HepG2 (cell line): ENCODE data around the gene STOM. TPM values are rescaled to one million over a fixed set of nuclear protein-coding genes. Genes with fewer than 3 reads are reported as not detected.

Experiments used
- ATAC-seq: fragments of 200-7000 bp; cut with Tn5 transposase; 3 replicates; pipeline ENCODE4 v1.9.1; 2020; ENCODE audit warnings: mild to moderate bottlenecking, moderate library complexity
- BruUV-seq: library from RNA; stranded (reverse); fragments of 400-500 nt; replicated peaks from 2 replicates; lab custom pipeline; 2021; lab: Mats Ljungman, UMichigan
- CTCF ChIA-PET: fragments of 300-600 bp; formaldehyde crosslinking; extraction: SDS; loops from one replicate; lab custom pipeline; 2021; ENCODE audit warnings: low total read pairs, inconsistent platforms, low intra/inter-chr PET ratio; lab: Yijun Ruan, JAX
- POLR2A ChIA-PET: fragments of 350-600 bp; sonication (Branson Sonifier 250); formaldehyde crosslinking; loops from one replicate; lab custom pipeline; 2020; ENCODE audit warnings: antibody characterized with exemption, inconsistent platforms; lab: Yijun Ruan, JAX
- DNase-seq: peaks from one replicate; pipeline ENCODE4 v3.0.0-alpha.2; 2015; ENCODE audit warnings: low spot score
- FAIRE-seq: peaks from 3 replicates; lab custom pipeline; 2011; peaks lifted over from hg19 to GRCh38; lab: Jason Lieb, UNC
- H2AFZ ChIP-seq: one replicate; pipeline ENCODE4 v1.6.1; 2011; ENCODE audit warnings: low read length, inconsistent platforms
- H3K27ac ChIP-seq: fragments of 300-600 bp; 3 replicates; pipeline ENCODE4 v1.8.0; 2011; ENCODE audit warnings: mixed run types, mild to moderate bottlenecking, mixed read lengths, low read length, inconsistent platforms; ENCODE audit not compliant: insufficient read depth; ENCODE audit errors: extremely low read length
- H3K27me3 ChIP-seq, 2 experiments: fragments of 200-600 bp in 1 of 2; 2 replicates in 1 of 2; 3 replicates in 1 of 2; pipeline versions ENCODE4 v1.6.0 to v1.8.0; 2011; ENCODE audit warnings: low read length in 2 of 2, mild to moderate bottlenecking in 2 of 2, moderate library complexity in 2 of 2, inconsistent platforms in 1 of 2; ENCODE audit not compliant: insufficient read depth in 2 of 2, control insufficient read depth in 1 of 2
- H3K36me3 ChIP-seq, 2 experiments: fragments of 200-600 bp in 1 of 2; replicated peaks in 1 of 2; 2 replicates in 1 of 2; 3 replicates in 1 of 2; pipeline versions ENCODE4 v1.5.1 to v1.8.0; 2011; ENCODE audit warnings: low read length in 2 of 2, inconsistent platforms in 1 of 2; ENCODE audit not compliant: insufficient read depth in 2 of 2, control insufficient read depth in 1 of 2
- H3K4me1 ChIP-seq: 2 replicates; pipeline ENCODE4 v1.5.1; 2012; ENCODE audit warnings: low read length, inconsistent platforms; ENCODE audit not compliant: insufficient read depth
- H3K4me2 ChIP-seq: 2 replicates; pipeline ENCODE4 v1.6.0; 2011; ENCODE audit warnings: low read depth, low read length, inconsistent platforms
- H3K4me3 ChIP-seq, 3 experiments: fragments of 200-600 bp in 1 of 3; sonication (generic), shearing (Covaris generic) in 1 of 3; replicated peaks in 1 of 3; 2 replicates each; pipeline ENCODE4 v1.5.1; 2011 to 2016; ENCODE audit warnings: low read length in 3 of 3, inconsistent platforms in 2 of 3, low read depth in 2 of 3, mild to moderate bottlenecking in 2 of 3, control low read depth in 1 of 3, mixed read lengths in 1 of 3; ENCODE audit not compliant: insufficient read depth in 1 of 3
- H3K79me2 ChIP-seq: one replicate; pipeline ENCODE4 v1.6.1; 2011; ENCODE audit warnings: low read length, inconsistent platforms; ENCODE audit not compliant: insufficient read depth
- H3K9ac ChIP-seq: 2 replicates; pipeline ENCODE4 v1.6.0; 2011; ENCODE audit warnings: mild to moderate bottlenecking, low read depth, low read length, inconsistent platforms; ENCODE audit not compliant: insufficient read depth
- H3K9me3 ChIP-seq: 2 replicates; pipeline ENCODE4 v1.5.1; 2012; ENCODE audit warnings: mild to moderate bottlenecking, low read length
- H4K20me1 ChIP-seq: 2 replicates; pipeline ENCODE4 v1.6.0; 2011; ENCODE audit warnings: inconsistent platforms, mild to moderate bottlenecking, low read length, moderate library complexity; ENCODE audit not compliant: insufficient read depth
- GPN1 ChIP-seq: sonication (generic); formaldehyde crosslinking; IDR thresholded peaks from 2 replicates; pipeline ENCODE4 v1.5.1; 2020; ENCODE audit warnings: missing genetic modification reagents, borderline replicate concordance
- HCFC1 ChIP-seq: fragments of 150-350 bp; IDR thresholded peaks from 2 replicates; pipeline ENCODE4 v1.6.1; 2014; ENCODE audit warnings: low read depth, low read length
- MYNN ChIP-seq: sonication (generic); formaldehyde crosslinking; IDR thresholded peaks from 2 replicates; pipeline ENCODE4 v1.4.0; 2020; ENCODE audit warnings: mild to moderate bottlenecking, low read depth, missing genetic modification reagents
- ZNF790 ChIP-seq: sonication (generic); formaldehyde crosslinking; IDR thresholded peaks from 2 replicates; pipeline ENCODE4 v1.8.0; 2022; ENCODE audit warnings: missing genetic modification reagents, mild to moderate bottlenecking, borderline replicate concordance
- ZZZ3 ChIP-seq: sonication (generic); formaldehyde crosslinking; IDR thresholded peaks from 2 replicates; pipeline ENCODE4 v1.4.0; 2020; ENCODE audit warnings: missing genetic modification reagents, mild to moderate bottlenecking, borderline replicate concordance
- WGBS: methylation state at CpG from one replicate; pipeline ENCODE4 v1.1.6; 2017; ENCODE audit warnings: low lambda C conversion rate; 5-methylcytosine and 5-hydroxymethylcytosine counted together
- in situ Hi-C: cut with HindIII; loops from 2 replicates; pipeline ENCODE4 v1.10.0; 2017; ENCODE audit warnings: low pct_unique_long_range_greater_than_20kb; ENCODE audit not compliant: extremely low pct_ligation_motif_present
- intact Hi-C: fragments of 100-400 bp; cut with micrococcal nuclease; formaldehyde crosslinking; loops from one replicate; pipeline ENCODE4 v1.10.0; 2022; ENCODE audit not compliant: unreplicated experiment
- polyA plus RNA-seq, 8 experiments: library from polyadenylated mRNA; depleted of rRNA in 3 of 8; stranded (reverse) in 7 of 8; unstranded in 1 of 8; fragments of >200 nt; fragmentation: Illumina TruSeq in 4 of 8; extraction: Trizol in 4 of 8; gene quantifications; 2 replicates each; pipeline versions ENCODE4 v1.2.1 to v1.2.3, GENCODE V29; 2011 to 2016; ENCODE audit warnings: low read depth in 4 of 8, missing spikeins in 1 of 8, mixed read lengths in 1 of 8; ENCODE audit not compliant: insufficient read depth in 1 of 8
- total RNA-seq, 5 experiments: library from RNA; depleted of rRNA; stranded (reverse); fragments of >200 nt; fragmentation: Illumina TruSeq; extraction: Trizol; gene quantifications; 2 replicates each; pipeline ENCODE4 v1.2.3, GENCODE V29; 2016; ENCODE audit warnings: low read depth in 1 of 5
- TF ChIP-seq, protein P1 (sequence below): sonication (generic); formaldehyde crosslinking; IDR thresholded peaks from 2 replicates; pipeline ENCODE4 v1.4.0; 2020; ENCODE audit warnings: mild to moderate bottlenecking, missing genetic modification reagents
- TF ChIP-seq, protein P2 (sequence below): sonication (generic); formaldehyde crosslinking; IDR thresholded peaks from one replicate; pipeline ENCODE4 v1.5.1; 2020; ENCODE audit warnings: mild to moderate bottlenecking, missing genetic modification reagents; ENCODE audit errors: not compliant biosample characterization
- TF ChIP-seq, protein P3 (sequence below): sonication (generic); formaldehyde crosslinking; IDR thresholded peaks from 2 replicates; pipeline ENCODE4 v1.9.0; 2021; ENCODE audit warnings: missing genetic modification reagents, mild to moderate bottlenecking, borderline replicate concordance

STOM gene
- total and polyA plus RNA-seq, 2 of the 13 experiments (the other 11 are each of a cell fraction or from before 2014, with no cell fraction given), result 43.6 to 165 TPM

DNA sequence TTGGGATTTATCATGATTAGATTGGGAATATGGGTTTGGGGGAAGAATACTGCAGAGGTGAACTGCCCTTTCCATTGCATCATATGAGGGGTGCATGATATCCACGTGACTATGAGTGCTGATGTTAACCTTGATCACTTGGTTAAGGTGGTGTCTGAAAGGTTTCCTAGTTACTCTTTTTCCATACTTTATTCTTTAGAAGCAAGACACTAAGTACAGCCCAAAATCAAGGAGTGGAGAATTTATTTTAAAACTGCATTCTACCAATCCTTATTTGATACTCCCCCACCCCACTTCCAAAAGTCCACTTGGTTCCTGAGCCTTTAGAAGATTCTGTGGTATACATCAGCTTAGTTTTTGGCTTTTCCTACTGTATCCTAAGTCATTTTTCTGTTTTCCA is 20.3 kb upstream of the STOM start (continued):
- TF ChIP-seq, protein P1, sequence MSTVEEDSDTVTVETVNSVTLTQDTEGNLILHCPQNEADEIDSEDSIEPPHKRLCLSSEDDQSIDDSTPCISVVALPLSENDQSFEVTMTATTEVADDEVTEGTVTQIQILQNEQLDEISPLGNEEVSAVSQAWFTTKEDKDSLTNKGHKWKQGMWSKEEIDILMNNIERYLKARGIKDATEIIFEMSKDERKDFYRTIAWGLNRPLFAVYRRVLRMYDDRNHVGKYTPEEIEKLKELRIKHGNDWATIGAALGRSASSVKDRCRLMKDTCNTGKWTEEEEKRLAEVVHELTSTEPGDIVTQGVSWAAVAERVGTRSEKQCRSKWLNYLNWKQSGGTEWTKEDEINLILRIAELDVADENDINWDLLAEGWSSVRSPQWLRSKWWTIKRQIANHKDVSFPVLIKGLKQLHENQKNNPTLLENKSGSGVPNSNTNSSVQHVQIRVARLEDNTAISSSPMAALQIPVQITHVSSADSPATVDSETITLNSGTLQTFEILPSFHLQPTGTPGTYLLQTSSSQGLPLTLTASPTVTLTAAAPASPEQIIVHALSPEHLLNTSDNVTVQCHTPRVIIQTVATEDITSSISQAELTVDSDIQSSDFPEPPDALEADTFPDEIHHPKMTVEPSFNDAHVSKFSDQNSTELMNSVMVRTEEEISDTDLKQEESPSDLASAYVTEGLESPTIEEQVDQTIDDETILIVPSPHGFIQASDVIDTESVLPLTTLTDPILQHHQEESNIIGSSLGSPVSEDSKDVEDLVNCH (CRISPR knock-in tag), result no peak
- no peak for TF ChIP-seq ZNF790 (CRISPR knock-in tag)
- TF ChIP-seq, all 625 proteins: peak for 0

DNA sequence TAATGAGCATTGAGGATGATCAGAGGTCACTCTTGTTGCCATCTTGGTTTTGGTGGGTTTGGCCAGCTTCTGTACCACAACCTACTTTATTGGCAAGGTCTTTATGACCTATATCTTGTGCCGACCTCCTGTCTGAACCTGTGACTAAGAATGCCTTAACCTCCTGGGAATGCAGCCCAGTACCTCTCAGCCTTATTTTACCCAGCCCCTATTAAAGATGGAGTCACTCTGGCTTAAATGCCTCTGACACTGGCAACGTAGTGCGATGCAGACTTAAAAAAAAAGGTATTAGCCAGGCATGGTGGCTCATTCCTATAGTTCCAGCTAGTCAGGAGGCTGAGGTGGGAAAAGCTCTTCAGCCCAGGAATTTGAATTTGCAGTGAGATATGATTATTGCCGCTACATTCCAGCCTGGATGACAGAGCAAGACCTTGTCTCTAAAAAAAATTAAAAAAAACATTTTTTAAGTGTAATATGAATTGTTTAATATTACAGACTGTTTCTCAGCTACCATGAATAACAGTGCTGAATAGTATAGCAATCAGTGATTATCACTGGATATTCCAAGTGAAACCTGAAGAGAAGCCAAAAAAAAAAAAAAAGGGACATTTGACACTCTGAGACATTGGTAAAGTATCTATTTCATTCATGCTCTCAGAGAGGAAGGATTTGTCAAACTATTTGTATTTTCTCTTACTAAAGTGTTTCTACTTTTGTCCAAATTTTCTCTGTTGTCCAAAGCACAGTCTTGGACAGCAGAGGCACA is 18.3 kb upstream of the STOM start:
- 83% methylated on average over 4 of the region's 4 CpGs for WGBS
- CTCF ChIA-PET, result no interaction called here
- ATAC-seq (no peak), DNase-seq (no peak), FAIRE-seq (no peak)
- Histone ChIP-seq H3K36me3 (no peaks in the 10 kb centered on the region), H3K4me3 (no peak overlapping the region), H3K9ac (no peak overlapping the region), H3K79me2 (no peaks in the 10 kb centered on the region), H3K27ac (no peak overlapping the region), H3K4me2 (no peak overlapping the region), H3K27me3 (peaks cover 0 to 11% of the 10 kb centered on the region in 2 experiments; a peak in 3 of 5 replicates), H3K9me3 (no peaks in the 10 kb centered on the region), H2AFZ (no peak overlapping the region), H4K20me1 (no peaks in the 10 kb centered on the region), H3K4me1 (no peaks in the 10 kb centered on the region)
- in situ Hi-C loops, result loop anchor here (10.0 kb wide), 1 partner anchor 56 kb away; no protein-coding TSS in a partner anchor
- intact Hi-C loops, result no loop called here
- POLR2A ChIA-PET, result no interaction called here
- BruUV-seq, result no TSS peak
- TF ChIP-seq, protein P2, sequence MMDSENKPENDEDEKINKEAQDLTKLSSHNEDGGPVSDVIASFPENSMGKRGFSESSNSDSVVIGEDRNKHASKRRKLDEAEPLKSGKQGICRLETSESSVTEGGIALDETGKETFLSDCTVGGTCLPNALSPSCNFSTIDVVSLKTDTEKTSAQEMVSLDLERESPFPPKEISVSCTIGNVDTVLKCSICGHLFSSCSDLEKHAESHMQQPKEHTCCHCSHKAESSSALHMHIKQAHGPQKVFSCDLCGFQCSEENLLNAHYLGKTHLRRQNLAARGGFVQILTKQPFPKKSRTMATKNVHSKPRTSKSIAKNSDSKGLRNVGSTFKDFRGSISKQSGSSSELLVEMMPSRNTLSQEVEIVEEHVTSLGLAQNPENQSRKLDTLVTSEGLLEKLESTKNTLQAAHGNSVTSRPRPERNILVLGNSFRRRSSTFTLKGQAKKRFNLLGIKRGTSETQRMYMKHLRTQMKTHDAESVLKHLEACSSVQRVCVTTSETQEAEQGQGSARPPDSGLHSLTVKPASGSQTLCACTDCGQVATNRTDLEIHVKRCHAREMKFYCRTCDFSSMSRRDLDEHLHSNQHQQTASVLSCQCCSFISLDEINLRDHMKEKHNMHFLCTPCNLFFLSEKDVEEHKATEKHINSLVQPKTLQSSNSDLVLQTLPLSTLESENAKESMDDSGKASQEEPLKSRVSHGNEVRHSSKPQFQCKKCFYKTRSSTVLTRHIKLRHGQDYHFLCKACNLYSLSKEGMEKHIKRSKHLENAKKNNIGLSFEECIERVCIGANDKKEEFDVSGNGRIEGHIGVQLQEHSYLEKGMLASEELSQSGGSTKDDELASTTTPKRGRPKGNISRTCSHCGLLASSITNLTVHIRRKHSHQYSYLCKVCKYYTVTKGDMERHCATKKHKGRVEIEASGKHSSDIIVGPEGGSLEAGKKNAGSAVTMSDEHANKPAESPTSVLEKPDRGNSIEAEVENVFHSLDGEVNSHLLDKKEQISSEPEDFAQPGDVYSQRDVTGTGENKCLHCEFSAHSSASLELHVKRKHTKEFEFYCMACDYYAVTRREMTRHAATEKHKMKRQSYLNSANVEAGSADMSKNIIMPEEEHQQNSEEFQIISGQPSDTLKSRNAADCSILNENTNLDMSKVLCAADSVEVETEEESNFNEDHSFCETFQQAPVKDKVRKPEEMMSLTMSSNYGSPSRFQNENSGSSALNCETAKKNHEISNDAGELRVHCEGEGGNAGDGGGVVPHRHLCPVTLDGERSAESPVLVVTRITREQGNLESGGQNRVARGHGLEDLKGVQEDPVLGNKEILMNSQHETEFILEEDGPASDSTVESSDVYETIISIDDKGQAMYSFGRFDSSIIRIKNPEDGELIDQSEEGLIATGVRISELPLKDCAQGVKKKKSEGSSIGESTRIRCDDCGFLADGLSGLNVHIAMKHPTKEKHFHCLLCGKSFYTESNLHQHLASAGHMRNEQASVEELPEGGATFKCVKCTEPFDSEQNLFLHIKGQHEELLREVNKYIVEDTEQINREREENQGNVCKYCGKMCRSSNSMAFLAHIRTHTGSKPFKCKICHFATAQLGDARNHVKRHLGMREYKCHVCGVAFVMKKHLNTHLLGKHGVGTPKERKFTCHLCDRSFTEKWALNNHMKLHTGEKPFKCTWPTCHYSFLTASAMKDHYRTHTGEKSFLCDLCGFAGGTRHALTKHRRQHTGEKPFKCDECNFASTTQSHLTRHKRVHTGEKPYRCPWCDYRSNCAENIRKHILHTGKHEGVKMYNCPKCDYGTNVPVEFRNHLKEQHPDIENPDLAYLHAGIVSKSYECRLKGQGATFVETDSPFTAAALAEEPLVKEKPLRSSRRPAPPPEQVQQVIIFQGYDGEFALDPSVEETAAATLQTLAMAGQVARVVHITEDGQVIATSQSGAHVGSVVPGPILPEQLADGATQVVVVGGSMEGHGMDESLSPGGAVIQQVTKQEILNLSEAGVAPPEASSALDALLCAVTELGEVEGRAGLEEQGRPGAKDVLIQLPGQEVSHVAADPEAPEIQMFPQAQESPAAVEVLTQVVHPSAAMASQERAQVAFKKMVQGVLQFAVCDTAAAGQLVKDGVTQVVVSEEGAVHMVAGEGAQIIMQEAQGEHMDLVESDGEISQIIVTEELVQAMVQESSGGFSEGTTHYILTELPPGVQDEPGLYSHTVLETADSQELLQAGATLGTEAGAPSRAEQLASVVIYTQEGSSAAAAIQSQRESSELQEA, result no peak
- TF ChIP-seq ZZZ3 (CRISPR knock-in tag), result no peak
- TF ChIP-seq, protein P3, sequence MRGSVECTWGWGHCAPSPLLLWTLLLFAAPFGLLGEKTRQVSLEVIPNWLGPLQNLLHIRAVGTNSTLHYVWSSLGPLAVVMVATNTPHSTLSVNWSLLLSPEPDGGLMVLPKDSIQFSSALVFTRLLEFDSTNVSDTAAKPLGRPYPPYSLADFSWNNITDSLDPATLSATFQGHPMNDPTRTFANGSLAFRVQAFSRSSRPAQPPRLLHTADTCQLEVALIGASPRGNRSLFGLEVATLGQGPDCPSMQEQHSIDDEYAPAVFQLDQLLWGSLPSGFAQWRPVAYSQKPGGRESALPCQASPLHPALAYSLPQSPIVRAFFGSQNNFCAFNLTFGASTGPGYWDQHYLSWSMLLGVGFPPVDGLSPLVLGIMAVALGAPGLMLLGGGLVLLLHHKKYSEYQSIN, result no peak
- TF ChIP-seq MYNN (CRISPR knock-in tag), result no peak
- TF ChIP-seq GPN1, result no peak
- no peak for TF ChIP-seq HCFC1
